ENCODE data around the gene VAC14.

Gene VAC14

DNA sequence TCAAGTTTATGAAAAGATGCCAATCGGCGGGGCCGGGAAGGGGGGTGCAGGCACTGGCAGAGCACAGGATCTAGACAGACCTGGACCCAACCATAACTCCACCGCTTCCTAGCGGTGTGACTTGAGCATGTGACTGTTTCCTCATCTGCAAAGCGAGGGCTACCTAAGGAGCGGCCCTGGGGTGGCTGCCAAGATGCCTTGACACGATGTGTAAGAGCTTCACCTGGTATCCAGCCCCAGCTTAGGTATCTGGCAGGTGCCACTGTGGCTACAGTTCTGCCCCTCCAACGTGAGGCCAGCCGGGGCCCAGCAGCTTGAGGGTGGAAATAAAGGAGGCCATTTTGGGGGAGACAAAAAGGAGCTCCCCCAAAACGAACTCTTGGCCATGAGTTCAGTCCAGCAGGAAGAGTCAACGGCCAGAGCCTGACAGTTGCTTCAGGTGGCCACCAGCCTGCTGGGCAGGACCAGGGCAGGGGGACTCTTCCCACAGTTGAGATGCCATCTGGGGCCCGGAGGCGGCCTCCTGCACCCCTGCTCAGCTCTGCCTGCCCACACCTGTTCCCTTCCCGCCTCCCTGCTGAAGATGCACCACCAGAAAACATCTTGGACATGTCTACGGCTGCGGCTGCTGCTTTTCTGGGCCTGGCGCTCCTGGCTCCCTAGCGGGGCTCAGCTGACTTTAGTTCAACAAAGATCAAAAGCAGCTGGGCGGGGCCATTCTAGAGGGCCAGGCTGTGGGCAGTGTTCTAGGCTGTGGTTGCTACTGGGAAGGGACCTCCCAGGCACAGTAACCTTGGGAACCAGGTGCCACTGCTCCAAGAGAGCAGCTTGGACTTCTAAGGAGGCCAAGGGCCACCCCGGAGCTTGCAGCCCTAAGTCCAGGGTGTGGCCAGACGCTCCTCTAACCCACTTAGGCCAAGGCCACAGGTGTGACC is 111.7 kb downstream of the VAC14 start:
- DNase-seq = no peak

DNA sequence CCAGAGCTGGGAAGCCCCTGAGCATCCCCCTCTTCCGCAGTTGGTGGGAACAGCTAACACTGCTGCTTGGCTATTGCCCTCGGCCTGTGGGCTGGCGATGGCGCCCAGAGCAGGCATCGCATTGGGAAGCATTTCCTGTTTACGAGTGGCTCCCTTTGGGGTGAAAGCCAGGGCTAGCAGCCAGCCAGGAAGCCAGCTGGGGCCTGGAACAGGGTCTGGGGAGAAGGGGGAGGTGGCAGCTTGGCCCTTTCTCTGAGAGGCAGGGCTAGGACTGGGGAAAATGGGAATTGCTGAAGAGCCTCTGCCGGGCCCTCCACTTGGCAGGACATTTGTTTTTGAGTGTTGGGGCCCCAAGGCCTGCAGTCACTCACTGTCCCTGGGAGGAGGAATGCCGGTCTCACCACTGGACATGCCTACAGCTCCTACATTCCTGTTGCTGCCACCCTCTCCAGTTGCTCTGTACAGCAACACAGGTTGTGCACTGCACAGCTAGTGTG is 112.7 kb downstream of the VAC14 start:
- DNase-seq = no peak

DNA sequence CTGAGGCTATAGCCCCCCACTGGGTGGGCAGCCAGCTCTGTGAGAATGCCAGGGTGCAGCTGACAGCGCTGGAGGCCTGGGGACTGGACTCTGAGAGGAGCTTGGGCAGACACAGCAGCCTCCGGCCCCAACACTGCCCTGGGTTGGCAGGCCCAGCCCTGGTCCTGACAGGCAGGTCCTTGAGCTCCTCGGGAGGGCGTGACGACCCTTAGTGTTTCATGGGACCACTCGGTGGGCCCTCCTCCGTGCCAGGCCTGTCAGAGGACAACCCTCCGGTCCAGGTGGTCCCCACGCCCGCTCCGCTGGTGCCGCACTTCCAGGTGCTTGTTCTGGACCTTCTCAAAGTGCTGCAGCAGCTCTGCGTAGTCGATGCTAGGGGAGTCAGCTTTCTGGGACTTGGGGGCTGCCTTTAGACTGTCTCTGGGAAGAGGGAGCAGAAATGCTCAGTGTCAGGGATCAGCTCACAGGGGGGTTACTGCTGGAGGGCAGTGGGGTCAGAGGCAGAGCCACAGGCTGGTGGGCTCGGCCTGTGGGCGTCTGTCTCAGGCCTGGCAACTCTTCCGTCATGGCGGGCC is 113.2 kb downstream of the VAC14 start:
- DNase-seq = no peak

DNA sequence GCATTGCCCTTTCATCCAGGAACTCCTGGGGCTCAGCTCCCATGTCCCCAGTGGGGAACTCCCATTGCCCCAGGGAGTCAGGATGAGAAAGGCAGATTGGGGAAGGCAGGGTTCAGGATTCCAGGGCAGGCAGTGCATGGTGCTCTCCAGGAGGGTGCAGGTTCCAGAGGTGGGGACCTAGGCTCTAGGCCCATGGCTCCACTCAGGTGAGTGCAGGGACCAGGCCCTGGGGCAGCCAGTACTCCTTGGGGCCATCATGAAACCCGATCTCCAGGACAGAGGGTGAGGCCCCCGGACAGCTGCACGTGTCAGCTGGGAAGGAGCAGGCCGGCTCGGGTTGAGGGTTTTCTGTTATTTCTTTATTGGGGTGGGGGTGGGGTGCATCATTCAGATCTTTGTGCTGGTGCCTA is 113.9 kb downstream of the VAC14 start:
- DNase-seq = no peak

DNA sequence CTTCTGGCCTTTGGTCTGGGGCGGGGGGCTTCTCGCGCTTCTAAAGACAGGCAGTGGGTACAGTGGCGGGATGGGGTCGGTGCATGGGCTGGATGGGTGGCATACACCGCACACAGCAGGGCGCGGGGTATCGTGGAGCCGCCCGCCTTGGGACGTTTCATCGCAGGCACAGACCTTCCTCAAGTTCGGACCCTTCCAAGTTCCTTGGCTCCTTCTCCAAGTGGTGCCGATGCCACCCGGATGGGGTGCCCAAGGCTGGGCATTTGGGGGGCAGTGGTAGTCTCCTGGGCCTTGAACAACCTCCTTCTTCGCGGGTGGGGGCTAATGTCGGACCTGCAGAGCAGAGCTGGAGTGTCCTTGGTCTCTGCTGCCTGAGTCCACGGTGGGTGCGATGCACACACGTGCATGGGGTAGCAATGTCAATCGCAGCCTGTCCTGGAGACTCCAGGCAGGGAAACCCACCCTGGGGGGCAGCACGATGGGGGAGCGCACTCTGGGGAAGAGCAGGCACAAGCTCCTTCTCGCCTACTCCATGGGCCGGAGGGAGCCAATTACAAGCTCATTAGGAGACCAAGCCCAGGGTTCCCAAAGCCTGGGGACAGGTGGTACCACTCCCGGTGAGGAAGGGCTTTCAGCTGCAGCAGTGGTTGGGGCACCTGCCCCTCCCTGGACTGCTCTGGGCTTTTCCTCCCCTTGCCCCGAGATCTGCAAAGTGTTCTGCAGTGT is 114.4 kb downstream of the VAC14 start:
- DNase-seq = no peak

DNA sequence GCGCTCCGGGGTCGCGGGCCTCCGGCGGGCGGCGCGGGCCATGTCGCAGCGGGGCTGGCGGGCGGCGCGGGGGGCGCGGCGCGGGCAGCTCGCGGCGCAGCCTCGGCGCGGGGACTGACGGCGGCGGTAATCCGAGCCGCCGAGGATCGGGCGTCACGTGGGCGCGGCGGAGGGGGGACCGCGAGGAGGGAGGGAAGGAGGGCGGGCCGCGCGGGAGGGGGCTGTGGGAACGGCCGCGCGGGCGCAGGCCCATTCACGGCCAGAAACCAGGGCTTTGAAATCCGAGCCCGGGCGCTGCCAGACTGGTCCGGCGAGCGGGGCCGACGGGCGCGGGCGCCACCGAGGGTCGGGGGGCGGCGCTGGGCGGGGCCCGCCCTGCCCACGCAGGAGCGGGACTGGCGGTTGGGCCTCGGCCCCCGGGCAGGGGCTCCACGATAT is 115.0 kb downstream of the VAC14 start, which contains the start of gene MTSS2:
Gene MTSS2 (minus strand): TSS at position 116 of the 438 bp plus-strand sequence. CDS start 262 bp downstream, outside the sequence.
- peak; percentile 34 to 76 for DNase-seq

DNA sequence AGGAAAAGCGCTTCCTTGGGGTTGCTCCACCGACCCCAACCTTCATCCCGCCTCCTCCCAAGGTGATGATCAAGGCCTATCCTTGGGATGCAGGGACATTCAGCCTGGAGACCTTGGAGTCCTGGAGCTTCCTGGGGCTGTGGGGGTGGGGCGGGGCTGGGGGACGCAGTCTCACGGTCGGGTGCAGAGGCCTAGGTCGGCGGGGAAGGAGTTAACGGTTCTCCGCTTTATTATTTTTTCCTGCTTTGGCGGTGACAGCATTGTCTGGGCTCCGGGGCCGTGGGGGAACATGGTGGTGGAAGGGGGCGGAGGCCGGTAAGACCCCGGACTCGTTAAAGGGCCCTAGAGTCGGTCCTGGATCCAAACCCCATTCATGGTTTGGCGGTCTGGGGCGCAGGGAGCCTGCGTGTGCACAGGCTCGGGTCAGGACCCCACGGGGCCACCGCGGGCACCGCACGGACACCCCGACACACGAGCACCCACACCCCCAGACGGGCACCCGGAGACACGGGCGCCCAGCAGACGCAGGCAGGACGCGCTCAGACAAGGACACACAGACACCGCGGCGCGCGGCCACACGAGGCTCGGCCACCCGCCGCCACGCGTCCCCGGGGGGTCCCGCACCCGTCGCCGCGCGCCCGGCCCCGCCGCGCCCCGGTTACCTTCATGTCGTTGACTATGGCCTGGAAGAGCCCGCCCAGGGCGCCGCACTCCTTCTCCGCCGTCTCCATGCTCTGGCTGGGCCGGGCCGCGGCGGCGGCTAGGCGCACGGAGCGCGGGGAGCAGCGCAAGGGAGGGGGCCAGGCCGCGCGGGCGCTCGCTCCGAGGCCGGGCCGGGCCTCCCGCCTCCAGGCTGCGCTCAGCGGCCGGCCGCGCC is 115.7 kb downstream of the VAC14 start:
- no peak for DNase-seq

DNA sequence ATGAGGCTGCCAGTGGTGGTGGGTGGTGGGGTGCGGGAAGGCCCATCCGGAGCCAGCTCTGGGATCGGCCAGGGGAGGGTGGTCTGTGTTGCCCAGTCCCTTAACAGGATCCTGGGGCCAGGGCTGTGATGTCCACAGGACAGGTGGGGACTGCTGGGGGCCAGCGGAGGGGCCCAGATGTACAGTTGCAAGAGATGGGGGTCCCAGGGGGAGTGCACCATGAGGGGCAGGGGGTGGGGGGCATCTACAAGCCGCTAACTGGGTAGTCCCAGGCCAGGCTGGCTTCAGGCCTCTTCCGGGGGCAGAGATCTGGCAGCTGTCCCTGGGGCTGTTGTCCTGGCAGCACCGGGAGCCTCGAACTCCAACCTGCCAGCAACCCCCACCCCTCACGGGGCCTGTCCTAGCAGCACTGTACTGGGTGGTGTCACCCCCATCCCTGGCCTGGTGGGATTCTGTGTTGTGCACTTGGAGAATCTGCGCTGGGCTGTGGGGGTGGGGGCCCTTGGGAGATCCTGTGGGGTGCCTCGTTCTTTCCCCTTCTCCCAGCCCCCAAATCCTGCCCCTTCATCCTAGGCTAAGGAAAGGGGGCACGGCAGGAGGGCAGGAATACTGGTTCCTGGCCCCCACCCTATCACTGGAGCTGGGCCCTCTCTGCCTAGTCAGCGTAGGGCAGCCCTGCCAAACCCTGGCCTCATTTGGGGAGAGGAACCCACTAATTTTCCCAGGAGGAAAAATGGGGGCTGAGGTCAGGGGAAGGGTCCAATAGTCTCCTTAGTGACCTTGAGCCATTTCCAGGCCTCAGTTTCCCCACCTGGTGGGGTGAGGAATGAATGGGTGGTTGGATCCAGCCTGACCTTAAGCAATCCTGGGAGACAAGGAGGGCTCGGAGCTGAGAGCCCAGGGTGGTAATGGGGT is 116.6 kb downstream of the VAC14 start:
- no peak for DNase-seq

DNA sequence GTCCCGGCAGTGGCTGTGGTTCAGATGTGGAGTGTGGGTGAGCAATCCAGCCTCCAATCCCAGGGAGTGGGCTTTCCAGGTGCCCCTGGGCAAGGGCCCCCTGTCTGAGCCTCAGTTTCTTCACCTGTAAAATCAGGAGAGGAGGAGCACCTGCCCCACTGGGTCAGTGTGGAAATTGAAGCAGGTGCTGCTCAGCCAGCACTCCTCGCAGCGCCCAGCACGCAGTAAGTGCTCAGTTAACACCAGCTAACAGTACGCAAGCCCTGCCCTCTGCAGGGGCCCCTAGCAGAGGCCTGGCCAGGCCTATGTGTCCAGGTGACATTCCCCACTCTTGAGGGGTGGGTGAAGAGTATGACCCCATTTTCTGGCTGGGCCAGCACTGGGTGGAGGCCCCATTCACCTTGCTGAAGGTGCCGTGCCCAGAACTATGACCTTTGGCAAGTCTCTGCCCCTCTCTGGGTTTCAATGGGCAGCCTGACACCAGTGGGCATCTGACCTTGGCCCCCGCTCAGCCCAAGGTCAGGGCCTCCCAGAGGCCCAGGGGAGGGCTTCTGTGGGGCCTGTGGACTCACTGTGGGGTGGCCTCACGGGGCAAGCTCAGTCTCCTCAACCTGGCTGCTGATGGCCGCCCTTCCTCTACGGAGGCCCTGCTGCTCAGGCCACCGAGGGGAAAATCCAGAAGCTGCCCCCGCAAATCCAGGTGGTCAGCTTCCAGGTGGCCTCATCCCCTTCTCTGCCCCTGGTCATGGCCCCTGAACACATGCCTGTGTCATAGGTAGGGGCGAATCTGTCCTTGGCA is 117.6 kb downstream of the VAC14 start:
- DNase-seq = no peak

DNA sequence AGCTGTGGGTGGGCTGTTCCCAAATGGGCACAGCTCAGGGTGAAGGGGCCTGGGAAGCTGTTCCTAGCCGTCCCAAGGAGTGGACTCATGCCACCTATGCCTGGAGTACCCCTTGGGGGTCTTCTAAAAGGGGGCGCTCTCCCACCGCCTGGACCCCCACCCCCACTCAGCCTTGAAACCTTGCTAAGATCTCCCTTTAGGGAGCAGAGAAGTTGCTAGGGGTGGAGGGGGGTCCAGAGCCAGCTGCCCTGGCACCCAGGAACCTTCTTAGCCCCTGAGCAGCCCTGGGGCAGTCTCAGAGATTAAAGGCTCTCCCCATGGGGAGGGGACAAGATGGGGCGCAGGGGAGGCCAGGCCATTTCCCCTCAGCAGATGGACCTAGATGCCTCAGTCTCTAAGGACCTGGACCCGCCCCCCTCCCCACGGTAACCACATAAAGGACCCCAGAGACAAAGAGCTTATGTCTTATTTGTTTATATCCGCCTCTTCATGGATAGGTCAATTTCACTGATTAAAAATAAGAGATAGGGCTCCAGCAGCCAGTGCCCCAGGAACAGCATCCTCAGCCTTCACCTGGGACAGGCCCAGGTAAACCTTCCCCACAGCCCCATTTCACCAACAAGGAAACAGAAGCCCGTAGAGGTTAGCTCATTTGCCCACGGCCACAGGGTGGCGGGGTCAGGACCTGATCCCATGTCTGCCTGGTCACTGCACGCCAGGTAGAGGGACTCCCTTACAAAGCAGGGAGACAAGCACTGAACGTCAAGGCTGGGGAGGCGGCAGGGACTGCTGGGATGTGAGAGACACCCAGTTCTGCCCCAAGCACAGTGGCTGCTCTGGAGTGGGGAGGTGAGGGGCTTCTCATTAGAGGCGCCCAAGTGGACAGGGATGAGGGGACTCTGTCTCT is 118.5 kb downstream of the VAC14 start:
- DNase-seq = no peak

DNA sequence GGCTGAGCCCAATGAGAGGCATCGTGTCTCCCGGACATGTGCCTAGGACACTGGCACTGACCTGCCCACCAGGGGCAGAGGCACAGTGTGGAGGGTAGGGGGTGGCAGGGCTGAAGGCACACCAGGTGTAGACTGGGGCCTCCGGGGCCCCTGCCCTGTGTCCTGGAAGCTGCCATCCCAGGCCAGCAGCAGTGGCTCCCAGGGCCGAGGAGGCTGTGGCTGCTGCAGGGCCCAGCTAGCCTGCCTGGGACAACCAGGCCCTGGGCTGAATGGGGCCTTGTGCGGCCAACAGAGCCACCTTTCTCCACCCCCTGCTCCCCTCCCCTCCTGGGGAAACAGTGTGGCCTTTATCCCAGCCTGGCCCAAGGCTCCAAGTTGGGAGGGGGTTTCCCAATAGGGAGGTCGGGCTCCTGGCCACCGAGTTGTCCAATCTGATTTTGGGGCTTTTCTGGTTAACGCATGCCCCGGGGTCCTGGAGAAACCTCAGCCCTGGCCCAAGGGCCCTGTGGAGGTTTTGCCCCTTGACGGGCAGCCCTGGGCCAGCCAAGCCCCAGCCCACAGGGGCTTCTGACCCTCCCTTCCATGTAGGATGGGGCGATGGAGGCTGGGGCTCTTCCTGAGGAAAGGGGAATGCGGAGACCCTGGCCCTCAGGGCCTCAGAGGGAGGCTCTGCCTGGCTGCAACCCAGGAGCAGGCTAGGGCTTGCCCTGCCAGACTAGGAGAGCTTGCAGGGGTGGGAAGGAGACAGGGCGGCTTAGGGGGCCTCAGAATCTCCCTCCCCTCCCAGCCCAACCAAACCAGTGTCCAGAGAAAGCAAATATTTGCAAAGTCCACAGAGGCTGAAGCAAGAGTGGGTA is 119.3 kb downstream of the VAC14 start:
- DNase-seq = no peak

DNA sequence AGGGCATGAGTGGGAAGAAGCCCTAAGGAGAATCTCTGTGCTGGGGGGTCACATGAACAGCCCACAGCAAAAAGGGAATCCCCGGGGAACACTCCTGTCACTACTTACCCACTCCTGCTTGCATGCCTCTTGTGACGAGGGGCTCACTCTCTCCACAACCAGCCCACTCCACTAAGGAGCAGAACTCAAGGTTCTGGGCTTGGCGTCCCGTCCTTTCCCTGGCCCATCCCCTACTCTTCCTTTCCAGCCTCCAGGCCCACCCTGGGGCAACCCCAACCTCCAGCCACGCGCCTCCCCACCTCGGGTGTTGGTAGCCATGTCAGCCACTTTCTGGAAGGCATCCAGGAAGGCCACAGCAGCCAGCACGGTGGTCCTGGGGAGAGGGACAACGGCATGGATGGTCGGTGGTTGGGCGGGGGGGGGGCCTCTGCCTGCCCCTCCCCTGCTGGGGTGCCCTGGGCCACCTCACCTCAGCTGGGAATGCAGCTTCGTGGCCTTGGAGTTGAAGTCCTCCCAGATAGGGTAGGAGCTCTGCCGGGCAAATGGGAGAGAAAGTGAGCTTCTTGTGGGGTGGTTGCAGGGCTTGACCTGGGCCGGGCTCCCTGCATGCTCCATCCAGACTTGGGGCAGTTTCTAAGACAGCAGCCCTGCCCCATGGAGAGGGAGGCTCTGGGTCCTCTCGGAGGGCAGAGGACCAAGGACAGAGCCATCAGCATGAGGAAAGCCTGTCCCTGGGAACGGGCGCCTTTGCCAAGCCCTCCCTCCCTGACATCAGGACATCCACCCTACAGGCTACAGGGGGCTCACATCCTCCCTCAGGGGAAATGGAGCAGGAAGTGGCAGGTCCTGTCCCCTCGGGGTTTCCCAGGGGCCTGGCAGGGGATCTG is 120.2 kb downstream of the VAC14 start:
- DNase-seq = no peak

DNA sequence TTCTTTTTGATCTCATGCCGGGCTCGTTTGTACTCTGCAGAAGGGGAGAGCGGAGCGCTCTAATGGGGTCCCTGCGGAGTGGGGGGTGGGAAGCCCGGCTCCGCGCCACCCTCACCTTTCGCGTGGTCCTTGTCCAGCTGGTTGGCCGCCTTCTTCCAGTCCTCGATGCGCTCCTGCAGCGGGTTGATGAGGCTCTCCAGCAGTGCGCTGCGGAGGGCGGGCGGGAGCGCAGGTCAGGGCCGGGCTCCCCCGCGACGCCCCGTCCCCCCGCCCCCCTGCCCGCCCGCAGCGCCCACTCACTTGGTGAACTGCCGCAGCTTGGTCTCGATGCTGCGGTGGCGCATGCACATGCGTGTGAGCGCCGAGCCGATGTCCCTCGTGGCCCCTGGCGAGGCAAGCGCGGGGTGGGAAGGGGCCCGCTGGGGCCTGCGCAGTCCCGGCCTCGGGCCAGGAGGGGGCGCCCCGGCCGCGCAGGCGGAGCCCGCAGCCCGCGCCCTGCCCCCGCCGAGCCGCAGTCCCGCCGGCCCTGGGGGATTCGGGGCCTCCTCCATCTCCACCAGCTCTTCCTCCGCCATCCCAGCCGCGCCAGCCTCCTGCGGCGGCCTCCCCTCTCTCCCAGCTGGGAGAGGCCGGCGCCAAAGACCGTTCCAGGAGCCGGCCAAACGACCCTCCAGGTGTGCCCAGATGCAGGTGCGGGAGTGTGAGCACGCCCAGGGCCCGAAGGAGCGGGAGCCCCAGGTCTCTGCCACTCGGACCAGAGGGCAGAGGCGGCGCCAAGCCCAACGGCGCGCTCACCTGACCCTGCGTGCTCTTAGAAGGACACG is 121.1 kb downstream of the VAC14 start:
- no peak for DNase-seq

DNA sequence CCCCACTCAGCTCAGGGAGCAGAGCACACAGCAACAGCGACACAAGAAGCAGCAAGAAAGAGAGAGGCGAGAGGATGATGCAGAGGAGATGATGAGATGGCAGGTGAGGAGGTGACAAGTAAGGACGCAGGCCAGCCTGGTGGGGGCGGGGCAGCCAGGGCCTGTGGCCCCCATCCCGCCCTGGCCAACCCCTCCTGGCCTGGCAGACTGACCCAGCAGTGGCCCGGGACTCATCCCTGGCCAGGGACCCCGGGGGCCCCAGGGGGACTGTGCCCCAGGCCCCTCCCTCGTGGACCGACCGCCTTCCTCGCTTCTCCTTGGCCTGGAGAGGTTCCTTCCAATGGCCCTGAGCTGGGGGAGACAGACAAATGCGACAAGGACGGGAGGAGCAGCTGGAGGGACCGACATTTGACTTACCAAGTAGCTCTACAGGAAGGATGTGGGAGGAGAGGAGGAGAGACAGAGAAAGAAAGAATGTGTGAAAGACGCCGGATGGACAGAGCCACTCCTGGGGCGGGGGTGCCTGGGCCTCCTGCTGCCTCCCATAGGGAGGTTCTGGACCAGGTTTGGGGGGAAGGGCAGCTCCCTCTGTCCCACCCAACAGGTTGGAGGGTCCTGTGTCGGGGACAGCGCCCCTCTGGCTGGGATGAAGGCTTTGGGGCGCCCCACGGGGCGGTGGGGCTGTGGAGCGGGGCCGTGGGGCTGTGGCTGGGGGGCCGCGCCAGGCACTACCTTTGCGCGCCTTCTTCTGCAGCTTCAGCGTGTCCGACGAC is 121.9 kb downstream of the VAC14 start:
- no peak for DNase-seq

DNA sequence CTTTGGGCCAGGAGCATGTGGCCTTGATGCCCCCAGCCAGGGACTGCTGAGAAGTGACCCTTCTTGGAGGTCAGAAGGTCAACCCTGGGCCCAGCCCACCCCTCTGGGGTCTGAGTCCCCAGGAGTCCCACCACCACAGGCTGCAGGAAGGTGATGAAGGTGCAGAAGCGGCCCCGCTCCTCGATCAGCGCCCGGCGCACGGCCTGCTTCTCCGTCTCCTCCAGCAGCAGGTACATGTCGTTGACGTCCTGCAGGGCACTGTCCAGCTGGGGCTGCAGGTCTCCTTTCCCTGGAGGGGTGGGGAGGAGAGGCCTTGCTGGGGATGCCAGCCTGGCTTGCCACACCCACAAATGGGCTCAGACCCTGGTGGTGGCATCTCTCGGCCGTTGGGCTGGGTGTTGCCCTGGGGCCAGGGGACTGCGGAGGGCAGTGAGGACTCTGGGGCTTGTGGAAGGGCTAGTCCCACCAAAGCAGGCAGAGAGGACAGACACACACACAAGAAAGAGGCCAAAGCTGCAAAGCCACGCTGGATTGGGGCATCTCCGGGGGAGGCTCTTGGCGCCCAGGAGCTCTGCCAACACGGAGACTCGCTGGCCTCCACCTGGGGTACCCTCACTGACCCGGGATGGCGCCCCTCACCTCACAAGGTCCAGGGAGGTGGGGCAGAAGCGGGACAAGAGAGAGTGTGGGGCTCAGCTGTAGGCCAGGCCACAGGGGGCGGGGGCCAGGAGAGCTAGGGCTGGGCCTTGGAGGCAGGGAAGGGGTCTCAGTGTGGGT is 122.6 kb downstream of the VAC14 start:
- DNase-seq = no peak
